SK-N-SH (cell line): Measurements from ENCODE around the gene BDNF.

Experiments
- ELF1 ChIP-seq: IDR thresholded peaks from 2 replicates; pipeline ENCODE4 v1.4.0; 2012
- EP300 ChIP-seq, 2 experiments: IDR thresholded peaks; 2 replicates each; pipeline versions ENCODE4 v1.4.0 to v1.6.1; 2012; ENCODE audit warnings: borderline replicate concordance in 1 of 2, low read depth in 1 of 2, low read length in 1 of 2
- FOXJ3 ChIP-seq: sonication (generic); formaldehyde crosslinking; IDR thresholded peaks from 2 replicates; pipeline ENCODE4 v1.5.1; 2020; ENCODE audit warnings: mild to moderate bottlenecking, missing genetic modification reagents
- MEF2A ChIP-seq: IDR thresholded peaks from 2 replicates; pipeline ENCODE4 v1.4.0; 2012; ENCODE audit warnings: low read depth, borderline replicate concordance
- SIN3A ChIP-seq: IDR thresholded peaks from 2 replicates; pipeline ENCODE4 v1.6.1; 2012; ENCODE audit warnings: low read depth, mild to moderate bottlenecking, low read length, moderate library complexity, borderline replicate concordance
- TAF1 ChIP-seq: IDR thresholded peaks from 2 replicates; pipeline ENCODE4 v1.6.1; 2012; ENCODE audit warnings: low read depth, mild to moderate bottlenecking, low read length, moderate library complexity, borderline replicate concordance
- YY1 ChIP-seq: IDR thresholded peaks from 2 replicates; pipeline ENCODE4 v1.4.0; 2012; ENCODE audit warnings: low read depth, mild to moderate bottlenecking
- TF ChIP-seq, protein P1 (sequence below): fragments of 200-600 bp; sonication (generic); IDR thresholded peaks from 2 replicates; pipeline ENCODE4 v1.6.1; 2017; ENCODE audit warnings: antibody characterized with exemption, mild to moderate bottlenecking, moderate library complexity
- TF ChIP-seq, protein P2 (sequence below): IDR thresholded peaks from 2 replicates; pipeline ENCODE4 v1.4.0; 2012; ENCODE audit warnings: low read depth, borderline replicate concordance

DNA sequence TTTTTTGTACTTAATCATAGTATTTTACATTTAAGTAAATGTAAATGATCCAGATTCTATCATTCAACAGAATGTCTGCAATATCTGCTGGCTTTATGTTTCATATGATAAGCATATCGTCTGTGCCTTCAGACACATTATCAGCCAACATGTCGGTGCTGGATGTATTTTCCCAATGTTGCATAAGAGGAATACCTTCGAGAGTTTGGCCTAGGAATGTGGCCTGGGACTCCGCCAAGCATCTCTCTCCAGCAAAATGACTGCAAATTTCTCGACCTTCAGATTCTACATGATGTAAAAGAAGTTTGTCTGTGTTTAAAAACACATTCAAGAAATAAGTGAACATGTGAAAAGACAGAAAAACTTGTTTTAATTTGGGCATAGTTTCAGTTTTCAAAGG, 6.9 kb downstream of the BDNF start:
- TF ChIP-seq FOXJ3 (no peak), MEF2A (no peak), TAF1 (no peak), YY1 (no peak), EP300 (IDR thresholded peaks at IDR 0.05; ENCODE audit: borderline replicate concordance in 1 of 2, low read depth in 1 of 2, low read length in 1 of 2) (no peak), SIN3A (no peak), ELF1 (no peak)
- TF ChIP-seq, protein P1, sequence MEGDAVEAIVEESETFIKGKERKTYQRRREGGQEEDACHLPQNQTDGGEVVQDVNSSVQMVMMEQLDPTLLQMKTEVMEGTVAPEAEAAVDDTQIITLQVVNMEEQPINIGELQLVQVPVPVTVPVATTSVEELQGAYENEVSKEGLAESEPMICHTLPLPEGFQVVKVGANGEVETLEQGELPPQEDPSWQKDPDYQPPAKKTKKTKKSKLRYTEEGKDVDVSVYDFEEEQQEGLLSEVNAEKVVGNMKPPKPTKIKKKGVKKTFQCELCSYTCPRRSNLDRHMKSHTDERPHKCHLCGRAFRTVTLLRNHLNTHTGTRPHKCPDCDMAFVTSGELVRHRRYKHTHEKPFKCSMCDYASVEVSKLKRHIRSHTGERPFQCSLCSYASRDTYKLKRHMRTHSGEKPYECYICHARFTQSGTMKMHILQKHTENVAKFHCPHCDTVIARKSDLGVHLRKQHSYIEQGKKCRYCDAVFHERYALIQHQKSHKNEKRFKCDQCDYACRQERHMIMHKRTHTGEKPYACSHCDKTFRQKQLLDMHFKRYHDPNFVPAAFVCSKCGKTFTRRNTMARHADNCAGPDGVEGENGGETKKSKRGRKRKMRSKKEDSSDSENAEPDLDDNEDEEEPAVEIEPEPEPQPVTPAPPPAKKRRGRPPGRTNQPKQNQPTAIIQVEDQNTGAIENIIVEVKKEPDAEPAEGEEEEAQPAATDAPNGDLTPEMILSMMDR = no peak
- TF ChIP-seq, protein P2, sequence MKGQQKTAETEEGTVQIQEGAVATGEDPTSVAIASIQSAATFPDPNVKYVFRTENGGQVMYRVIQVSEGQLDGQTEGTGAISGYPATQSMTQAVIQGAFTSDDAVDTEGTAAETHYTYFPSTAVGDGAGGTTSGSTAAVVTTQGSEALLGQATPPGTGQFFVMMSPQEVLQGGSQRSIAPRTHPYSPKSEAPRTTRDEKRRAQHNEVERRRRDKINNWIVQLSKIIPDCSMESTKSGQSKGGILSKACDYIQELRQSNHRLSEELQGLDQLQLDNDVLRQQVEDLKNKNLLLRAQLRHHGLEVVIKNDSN = no peak
